GM18861 (cell line): Measurements from ENCODE around the gene CHIA.
"Not testable (repeated sequence)": the region's sequence is repeated elsewhere in the genome, so short reads cannot be mapped to it uniquely, and the experiment has no call there.

ENCODE experiments used
- ATAC-seq: cut with Tn5 transposase; IDR thresholded peaks from one replicate; pipeline ENCODE4 v1.9.1; 2021; ENCODE audit not compliant: unreplicated experiment

CHIA gene

DNA sequence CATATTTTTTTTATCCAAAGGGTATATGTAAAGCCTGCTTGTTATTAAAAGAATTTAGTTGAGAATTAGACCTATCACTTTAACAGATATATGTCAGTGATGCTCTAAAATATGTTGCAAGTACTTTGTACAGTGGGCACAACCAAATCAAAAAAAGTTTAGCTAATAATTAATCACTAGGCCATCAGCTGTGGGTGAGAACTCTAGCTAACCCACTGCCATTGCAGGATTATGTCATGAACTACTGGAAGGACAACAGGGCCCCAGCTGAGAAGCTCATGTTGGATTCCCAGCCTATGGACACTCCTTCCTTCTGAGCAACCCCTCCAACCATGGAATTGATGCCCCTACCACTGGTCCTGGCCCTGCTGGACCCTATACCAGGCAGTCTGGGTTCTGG lies 6.8 kb upstream of the CHIA start:
- no peak for ATAC-seq

DNA sequence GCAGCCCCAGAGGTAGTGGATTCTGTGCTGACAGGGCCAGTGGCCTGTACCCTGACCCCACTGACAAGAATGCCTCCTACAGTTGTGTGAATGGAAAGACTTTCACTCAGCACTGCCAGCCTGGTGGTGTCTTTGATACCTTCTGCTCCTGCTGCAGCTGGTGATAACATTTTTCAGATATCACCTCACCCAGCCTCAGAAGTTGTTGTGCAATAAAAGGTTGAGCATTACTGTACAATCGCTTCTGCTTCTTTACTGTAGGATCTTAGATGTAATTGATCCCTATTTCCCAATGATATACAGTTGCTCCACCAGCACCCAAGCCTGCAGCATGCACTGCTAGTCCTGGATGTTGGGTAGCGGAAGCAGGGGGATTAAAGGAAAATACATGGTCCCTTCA lies 4.8 kb upstream of the CHIA start:
- no peak for ATAC-seq

DNA sequence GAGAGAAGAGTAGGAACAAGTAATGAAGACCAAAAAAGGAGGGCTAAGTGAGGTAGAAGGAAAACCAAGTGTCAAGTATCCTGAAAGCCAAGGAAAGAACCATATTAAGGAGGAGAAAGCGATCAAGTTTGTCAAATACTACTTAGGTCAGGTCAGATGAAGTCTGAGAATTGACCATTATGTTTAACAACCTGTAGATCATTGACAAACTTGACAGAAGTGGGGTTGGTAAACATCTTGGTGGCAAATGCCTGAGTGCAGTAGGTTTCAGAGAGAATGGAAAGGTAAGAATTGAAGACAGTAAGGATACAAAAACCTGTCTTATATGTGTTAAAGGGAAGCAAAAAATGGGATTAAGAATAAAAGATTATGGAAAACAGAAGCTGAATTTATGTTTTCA lies 3.7 kb upstream of the CHIA start:
- no peak for ATAC-seq

DNA sequence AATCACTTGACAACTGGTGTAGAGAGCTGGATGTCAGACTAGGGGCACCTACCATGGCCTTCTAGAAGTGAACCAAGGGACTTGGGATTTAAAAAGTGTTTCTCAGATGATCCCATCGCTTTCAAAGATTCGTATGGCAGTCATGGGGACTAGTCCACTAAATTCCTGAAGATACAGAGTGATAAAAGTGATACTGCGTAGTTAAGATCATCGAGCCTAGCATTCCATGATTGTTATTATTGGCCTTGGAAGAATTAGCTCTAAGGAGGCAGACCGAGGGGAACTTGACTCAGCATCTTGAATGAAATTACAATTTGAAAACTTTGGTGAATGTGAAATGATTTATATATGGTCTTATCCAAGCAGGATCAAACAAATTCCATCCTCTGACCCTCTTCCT lies 1.3 kb upstream of the CHIA start:
- no peak for ATAC-seq

DNA sequence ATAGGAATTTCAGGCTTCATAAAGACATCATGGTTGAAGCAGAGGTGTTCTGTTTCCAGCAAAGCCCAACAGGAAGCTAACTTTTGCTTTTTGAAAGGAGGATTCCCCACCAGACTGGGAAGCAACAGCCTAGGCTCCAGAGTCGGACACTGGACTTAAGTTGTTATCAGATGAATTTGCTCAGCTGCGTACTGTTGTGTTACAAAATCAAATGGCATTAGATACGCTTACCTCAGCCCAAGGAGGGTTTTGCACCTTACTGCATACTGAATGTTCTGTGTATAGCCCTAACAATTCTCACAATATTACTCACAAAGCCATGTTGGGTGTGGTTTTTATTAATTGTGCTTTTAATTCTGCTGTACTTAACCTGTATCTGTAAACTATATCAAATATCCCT lies 547 bp upstream of the CHIA start:
- ATAC-seq: no peak

DNA sequence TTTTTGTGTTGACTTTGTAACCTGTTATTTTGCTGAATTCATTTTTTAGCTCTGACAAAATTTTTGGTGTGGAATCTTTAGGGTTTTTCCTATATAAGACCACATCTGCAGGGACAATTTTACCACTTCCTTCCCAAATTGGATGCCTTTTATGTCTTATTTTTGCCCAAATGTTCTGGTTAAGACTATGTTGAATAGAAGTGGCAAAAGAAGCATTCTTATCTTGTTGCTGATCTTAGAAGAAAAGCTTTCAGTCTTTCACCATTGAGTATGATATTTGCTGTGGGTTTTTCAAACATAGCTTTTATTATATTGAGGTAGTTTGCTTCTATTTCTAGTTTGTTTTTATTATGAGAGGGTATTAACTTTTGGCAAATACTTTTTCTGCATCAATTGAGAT lies 3.7 kb downstream of the CHIA start:
- no peak for ATAC-seq

DNA sequence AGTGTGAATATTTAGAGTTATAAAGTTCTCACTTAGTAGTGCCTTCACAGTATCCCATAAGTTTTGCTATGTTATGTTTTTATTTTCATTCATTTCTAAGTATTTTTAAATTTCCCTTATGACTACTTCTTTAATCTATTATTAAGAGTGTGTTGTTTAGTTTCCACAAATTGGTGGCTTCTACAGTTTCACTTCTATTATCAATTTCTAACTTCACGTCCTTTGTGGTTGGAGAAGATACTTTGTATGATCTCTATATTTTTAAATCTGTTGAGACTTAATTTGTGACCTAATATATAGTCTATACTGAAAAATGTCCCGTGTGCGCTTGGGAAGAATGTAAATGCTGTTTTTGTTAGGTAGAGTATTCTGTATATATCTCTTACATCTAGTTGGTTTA lies 11.7 kb downstream of the CHIA start:
- ATAC-seq: peak; percentile 69

DNA sequence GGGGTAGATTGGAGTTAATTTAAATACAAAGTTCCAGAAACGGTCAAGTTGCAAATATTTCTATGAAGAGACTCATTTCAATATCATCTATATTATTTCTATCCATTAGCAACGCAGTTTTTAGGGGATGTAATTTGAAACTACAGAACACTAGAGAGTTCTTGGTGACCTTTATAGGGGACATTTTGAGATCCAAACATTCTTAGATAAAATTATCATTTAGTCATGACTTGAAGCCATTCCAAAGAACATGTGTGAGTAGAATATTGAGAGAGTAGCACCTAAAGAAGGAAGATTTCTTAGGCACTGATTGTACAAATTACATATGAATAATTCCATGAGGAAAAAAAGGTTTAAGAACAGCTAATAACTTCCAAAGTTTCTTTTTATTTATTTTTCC lies 19.0 kb downstream of the CHIA start:
- ATAC-seq: no peak

DNA sequence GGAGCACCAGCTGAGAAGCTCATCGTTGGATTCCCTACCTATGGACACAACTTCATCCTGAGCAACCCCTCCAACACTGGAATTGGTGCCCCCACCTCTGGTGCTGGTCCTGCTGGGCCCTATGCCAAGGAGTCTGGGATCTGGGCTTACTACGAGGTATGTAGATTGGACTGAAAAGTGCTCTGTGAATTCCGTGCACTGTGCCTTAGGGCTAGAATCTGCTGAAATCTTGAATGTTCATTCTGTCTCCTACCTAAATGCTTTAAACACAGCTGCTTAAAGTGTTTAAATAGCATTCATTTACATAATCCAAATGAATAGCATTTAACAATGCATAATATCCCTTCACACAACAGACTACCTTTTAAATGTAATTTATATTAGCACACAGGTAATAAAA lies 27.9 kb downstream of the CHIA start:
- ATAC-seq: no peak

DNA sequence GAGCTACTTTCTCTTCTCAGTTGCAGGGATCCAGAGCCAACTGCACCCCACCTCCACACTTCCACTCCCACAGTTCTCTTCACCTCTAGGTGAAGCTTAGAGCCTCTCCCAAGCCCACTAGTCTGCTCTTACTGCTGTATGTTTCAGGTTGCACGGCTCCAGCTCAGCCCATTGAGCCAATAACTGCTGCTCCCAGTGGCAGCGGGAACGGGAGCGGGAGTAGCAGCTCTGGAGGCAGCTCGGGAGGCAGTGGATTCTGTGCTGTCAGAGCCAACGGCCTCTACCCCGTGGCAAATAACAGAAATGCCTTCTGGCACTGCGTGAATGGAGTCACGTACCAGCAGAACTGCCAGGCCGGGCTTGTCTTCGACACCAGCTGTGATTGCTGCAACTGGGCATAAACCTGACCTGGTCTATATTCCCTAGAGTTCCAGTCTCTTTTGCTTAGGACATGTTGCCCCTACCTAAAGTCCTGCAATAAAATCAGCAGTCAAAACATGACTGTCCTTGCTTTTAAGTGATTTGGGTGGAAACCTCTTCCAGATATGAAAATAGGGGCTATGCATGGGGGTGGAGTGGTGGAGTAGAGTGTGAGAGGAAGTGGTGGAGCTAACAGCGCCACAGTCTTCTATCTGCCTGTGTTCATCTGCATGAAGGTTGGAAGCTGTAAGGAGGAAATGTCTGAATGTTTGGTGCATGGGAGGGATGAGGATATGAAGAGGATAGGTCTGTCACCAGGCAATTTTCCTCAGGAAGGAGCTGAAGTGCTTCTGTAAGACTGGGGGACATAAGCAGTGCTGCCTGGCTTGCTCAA lies 29.6 kb downstream of the CHIA start:
- ATAC-seq: no peak

DNA sequence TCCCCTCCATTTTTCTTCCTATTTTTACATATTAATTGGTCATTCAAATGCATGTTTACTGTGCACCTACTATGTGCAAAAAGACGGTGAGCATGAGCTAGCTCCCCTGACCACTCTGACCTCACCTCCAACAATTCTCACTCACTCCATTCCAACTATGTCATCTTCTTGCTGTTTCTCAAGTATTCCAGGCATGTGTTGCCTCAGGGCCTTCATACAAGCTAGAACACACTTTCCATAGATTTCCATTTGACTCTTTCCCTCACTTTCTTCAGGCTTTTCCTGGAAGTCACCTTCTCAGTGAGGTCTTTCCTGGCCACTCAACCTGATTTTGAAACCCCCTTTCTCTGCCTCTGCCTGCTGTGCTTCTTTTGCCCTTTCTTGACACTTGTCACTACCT lies 32.6 kb downstream of the CHIA start:
- no peak for ATAC-seq

DNA sequence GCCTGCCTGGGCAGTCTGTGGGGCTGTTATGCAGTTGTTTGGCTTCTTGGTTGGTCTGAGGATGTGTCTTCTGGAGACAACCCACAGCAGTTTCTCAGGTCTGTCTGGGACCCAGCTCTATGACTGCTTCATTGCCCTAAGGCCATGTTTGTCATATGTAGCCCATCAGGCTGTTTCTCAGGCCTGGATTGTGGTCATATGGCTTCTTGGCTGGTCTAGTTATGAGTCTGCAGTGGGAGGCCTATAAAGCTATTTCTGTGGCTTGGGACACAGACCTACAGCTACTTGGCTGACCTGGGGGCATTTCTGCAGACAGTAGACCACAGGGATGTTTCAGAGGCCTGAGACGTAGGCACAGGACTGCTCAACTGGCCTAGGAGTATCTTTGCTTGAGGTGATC lies 41.5 kb downstream of the CHIA start:
- ATAC-seq: peak; percentile 64

DNA sequence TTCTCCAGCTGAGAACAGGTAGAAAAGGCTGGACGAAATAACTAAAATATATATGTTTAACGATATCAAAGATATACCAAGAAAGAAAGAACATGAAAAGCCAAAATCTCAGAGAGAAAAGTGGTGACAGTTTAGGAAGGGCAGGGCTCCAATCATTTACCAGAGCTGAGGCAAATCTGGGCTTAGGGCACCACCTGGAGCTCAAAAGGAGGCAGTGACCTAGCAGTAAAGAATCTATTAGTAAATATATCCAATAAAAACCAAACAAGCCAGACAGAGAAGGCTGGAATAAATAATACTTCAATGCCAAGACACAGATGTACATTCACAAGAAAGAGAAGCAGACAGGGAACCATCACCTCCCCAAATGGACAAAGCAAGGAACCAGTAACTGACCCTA lies 43.5 kb downstream of the CHIA start:
- ATAC-seq: no peak

DNA sequence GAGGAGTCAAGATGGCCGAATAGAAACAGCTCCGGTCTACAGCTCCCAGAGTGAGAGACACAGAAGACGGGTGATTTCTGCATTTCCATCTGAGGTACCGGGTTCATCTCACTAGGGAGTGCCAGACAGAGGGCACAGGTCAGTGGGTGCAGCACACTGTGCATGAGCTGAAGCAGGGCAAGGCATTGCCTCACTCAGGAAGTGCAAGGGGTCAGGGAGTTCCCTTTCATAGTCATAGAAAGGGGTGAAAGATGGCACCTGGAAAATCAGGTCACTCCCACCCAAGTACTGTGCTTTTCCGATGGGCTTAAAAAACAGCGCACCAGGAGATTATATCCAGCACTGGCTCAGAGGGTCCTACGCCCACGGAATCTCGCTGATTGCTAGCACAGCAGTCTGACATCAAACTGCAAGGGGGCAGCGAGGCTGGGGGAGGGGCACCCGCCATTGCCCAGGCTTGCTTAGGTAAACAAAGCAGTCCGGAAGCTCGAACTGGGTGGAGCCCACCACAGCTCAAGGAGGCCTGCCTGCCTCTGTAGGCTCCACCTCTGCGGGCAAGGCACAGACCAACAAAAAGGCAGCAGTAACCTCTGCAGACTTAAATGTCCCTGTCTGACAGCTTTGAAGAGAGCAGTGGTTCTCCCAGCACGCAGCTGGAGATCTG lies 44.7 kb downstream of the CHIA start:
- not testable (repeated sequence) for ATAC-seq

DNA sequence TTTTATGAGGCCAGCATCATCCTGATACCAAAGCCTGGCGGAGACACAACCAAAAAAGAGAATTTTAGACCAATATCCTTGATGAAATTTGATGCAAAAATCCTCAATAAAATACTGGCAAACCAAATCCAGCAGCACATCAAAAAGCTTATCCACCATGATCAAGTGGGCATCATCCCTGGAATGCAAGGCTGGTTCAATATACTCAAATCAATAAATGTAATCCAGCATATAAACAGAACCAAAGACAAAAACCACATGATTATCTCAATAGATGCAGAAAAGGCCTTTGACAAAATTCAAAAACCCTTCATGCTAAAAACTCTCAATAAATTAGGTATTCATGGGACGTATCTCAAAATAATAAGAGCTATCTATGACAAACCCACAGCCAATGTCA lies 48.2 kb downstream of the CHIA start:
- ATAC-seq: not testable (repeated sequence)

DNA sequence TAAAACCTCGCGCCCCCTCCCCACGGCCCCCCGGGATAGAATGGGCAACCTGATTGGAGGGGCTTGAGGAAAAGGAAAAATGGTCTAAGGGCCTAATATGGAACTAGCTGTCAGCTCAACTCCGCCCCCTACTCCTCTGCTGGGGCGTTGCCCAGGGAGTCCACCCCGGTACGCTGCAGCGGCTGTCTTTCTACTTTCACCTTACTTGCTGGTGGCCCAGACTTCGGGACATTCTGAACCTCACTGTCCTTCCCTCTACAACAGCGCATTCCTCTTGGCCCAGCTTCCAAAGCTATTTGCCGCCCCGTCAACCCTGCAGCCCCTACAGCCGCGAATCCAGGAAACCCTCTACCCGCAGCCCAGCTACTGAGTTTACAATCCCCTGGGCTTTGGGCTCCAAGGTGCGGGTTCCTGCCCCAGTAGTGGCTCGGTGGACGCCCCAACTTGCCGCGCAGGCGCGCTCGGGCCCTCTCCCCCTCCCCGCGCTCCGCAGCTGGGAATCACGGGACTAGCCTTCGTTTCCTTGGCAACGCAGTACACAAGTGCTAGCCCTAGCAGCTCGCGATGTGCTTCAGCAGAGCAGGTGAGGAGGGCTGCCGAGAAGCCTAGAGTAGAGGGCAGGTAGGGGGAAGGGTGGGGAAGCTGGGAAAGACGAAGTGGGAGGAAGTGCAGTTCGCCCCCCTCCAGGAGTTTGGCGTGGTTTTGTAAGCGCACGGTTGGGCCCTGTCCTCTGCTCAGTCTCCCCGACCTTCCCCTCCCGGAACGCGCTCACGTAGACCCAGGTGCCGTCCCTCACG lies 55.6 kb downstream of the CHIA start:
- ATAC-seq: peak; percentile 82

DNA sequence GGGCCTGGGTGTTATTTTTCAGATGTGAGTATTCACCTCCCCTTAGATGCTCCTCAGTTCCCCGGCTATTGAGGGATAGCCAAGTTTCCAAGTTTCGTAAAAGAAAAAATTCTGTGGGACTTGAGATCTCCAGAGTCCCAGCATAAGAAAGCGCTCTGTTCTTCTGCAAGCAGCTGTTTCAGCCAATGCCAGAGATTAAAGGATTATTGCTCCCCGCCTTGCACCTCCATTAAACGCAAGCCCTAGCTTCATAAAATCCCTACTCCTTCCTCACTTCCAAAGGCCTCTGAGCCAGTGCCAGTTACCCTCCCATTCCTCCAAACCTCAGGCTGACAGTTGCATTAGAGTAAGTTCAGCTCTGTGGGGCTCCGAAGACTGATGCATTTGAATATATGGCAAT lies 56.4 kb downstream of the CHIA start:
- no peak for ATAC-seq

DNA sequence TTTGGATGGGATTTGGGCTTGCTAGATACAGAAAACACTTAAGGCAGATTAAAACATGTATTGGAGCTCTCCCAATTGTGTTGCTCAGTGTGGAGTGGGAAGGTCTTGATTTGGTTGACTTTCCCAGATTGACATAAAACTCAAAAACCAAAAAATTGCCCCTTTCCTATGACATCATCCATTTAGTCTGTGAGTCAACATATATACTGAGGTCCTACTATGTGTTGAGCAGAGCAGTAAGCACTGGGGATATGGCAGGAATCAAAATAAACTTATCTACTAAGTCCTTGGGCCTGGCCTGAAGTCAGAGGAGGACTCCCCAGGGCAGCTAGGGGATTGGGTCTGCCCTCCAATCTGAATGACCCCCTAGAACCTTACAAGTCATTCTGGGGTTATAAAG lies 61.0 kb downstream of the CHIA start:
- ATAC-seq: no peak

DNA sequence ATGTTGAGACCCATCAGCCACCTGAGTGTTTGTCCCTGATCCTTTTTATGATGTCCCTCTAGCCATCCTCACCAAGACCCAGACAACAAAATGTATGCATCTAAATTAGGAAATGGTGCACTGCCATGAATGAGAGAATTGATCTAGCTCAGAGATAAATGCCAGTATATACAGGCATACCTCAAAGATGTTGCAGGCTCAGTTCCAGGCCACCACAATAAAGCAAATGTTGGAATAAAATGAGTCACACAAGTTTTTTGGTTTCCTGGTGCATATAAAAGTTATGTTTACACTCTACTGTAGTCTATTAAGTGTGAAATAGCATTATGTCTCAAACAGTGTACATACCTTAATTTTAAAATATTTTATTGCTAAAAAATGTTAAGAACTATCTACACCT lies 63.9 kb downstream of the CHIA start:
- ATAC-seq: no peak

DNA sequence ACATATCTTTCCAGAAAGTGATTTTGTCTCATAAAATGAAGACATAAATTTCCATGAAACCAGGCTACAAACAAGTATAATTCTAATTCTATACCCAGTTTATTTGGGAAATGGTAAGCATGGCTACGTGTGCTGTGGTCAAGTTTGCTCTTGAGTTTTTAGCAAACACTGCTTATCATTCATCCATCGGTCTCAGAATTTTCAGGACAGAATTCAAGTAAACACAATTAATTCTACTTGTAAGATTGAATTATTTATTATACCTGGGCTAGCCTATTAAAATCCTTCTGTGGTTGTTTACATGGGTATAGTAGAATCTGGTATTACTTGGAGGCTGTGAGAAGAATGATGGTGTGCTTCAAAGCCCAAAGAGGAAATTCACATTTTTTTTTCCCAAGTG lies 68.3 kb downstream of the CHIA start:
- no peak for ATAC-seq

DNA sequence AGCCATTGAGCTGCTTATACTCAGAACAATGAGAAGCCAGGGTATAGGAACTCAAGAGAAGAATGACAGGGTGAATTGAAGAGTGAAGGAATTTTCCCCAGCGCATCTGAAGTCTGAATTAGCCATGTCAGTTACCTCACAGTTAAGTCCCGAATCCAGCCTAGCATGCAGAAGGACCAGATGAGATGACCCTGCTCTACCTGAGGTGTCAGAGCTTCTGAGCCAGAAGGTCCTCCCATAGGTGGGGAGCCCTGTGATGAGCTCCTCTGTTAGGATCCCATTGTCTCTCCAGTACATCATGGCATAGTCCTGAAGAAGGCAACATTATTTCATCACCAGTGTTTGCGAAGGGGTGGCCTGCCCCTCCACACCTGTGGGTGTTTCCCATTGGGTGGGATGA lies 68.7 kb downstream of the CHIA start:
- ATAC-seq: no peak

DNA sequence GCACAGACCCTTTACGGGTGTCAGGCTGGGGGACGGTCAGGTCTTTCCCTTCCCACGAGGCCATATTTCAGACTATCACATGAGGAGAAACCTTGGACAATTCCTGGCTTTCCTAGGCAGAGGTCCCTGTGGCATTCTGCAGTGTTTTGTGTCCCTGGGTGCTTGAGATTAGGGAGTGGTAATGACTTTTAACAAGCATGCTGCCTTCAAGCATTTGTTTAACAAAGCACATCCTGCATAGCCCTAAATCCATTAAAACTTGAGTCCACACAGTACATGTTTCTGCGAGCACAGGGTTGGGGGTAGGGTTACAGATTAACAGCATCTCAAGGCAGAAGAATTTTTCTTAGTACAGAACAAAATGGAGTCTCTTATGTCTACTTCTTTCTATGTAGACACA lies 69.6 kb downstream of the CHIA start:
- ATAC-seq: not testable (repeated sequence)
